SK-N-SH (cell line): ENCODE measurements around the gene ADGRF5. TPM values are rescaled to one million over a fixed set of nuclear protein-coding genes. Genes with fewer than 3 reads are reported as not detected.

Experiments used
- CTCF ChIA-PET: fragments of 300-600, 350-600 bp; formaldehyde crosslinking; extraction: SDS; loops from one replicate; lab custom pipeline; 2021; lab: Yijun Ruan, JAX
- POLR2A ChIA-PET: fragments of 350-600 bp; sonication (Branson Sonifier 250); formaldehyde crosslinking; extraction: SDS; loops from one replicate; lab custom pipeline; 2020; ENCODE audit warnings: antibody characterized with exemption, inconsistent platforms; lab: Yijun Ruan, JAX
- DNase-seq: peaks from one replicate; pipeline ENCODE4 v3.0.0; 2012
- H2AFZ ChIP-seq: fragments of 200-600 bp; sonication (generic); 2 replicates; pipeline ENCODE4 v1.8.1; 2016; ENCODE audit warnings: antibody characterized with exemption, mild to moderate bottlenecking, low read depth
- H3F3A ChIP-seq: fragments of 200-600 bp; sonication (generic); replicated peaks from 2 replicates; pipeline ENCODE3; 2016; ENCODE audit warnings: antibody characterized with exemption, mild to moderate bottlenecking; ENCODE audit not compliant: insufficient read depth
- H3K27ac ChIP-seq, 2 experiments: fragments of 200-500 bp in 1 of 2; fragments of 200-600 bp in 1 of 2; sonication (Bioruptor generic) in 1 of 2; sonication (generic), shearing (Covaris generic) in 1 of 2; 2 replicates each; pipeline versions ENCODE4 v1.5.1 to v1.6.1; 2014 to 2016; ENCODE audit warnings: low read depth in 2 of 2, inconsistent platforms in 1 of 2, low read length in 1 of 2, mild to moderate bottlenecking in 1 of 2, mixed read lengths in 1 of 2
- H3K27me3 ChIP-seq: fragments of 200-600 bp; sonication (generic), shearing (Covaris generic); 2 replicates; pipeline ENCODE4 v1.6.1; 2016; ENCODE audit warnings: mixed run types; ENCODE audit not compliant: insufficient read depth
- H3K36me3 ChIP-seq, 2 experiments: fragments of 200-500 bp in 1 of 2; fragments of 200-600 bp in 1 of 2; sonication (Bioruptor generic) in 1 of 2; sonication (generic) in 1 of 2; replicated peaks in 1 of 2; 2 replicates each; pipeline versions ENCODE3 to v1.5.1; 2014 to 2016; ENCODE audit warnings: low read length in 1 of 2, mild to moderate bottlenecking in 1 of 2; ENCODE audit not compliant: insufficient read depth in 2 of 2, control insufficient read depth in 1 of 2
- H3K4me1 ChIP-seq, 2 experiments: fragments of 200-500 bp in 1 of 2; fragments of 200-600 bp in 1 of 2; sonication (Bioruptor generic) in 1 of 2; sonication (generic), shearing (Covaris generic) in 1 of 2; 2 replicates each; pipeline versions ENCODE4 v1.5.1 to v1.6.1; 2014 to 2016; ENCODE audit warnings: low read depth in 1 of 2, low read length in 1 of 2, mixed run types in 1 of 2; ENCODE audit not compliant: insufficient read depth in 2 of 2, control insufficient read depth in 1 of 2
- H3K4me2 ChIP-seq: fragments of 200-600 bp; sonication (generic), shearing (Covaris generic); 2 replicates; pipeline ENCODE4 v1.6.1; 2017; ENCODE audit warnings: mixed run types
- H3K4me3 ChIP-seq, 2 experiments: fragments of 200-500 bp in 1 of 2; fragments of 200-600 bp in 1 of 2; sonication (Bioruptor generic) in 1 of 2; sonication (generic), shearing (Covaris generic) in 1 of 2; 2 replicates each; pipeline versions ENCODE4 v1.5.1 to v1.8.1; 2014 to 2016; ENCODE audit warnings: low read depth in 2 of 2, inconsistent platforms in 1 of 2, low read length in 1 of 2, mild to moderate bottlenecking in 1 of 2, mixed read lengths in 1 of 2, moderate library complexity in 1 of 2
- H3K79me2 ChIP-seq: fragments of 200-600 bp; sonication (generic); 2 replicates; pipeline ENCODE4 v1.8.1; 2017; ENCODE audit warnings: mild to moderate bottlenecking; ENCODE audit not compliant: insufficient read depth
- H3K9ac ChIP-seq: fragments of 200-600 bp; sonication (generic); 2 replicates; pipeline ENCODE4 v1.6.1; 2017; ENCODE audit warnings: mixed run types
- H3K9me2 ChIP-seq: fragments of 200-600 bp; sonication (generic); 2 replicates; pipeline ENCODE4 v1.6.1; 2017; ENCODE audit warnings: mixed run types
- H3K9me3 ChIP-seq: fragments of 200-600 bp; sonication (generic); 2 replicates; pipeline ENCODE4 v1.6.1; 2017; ENCODE audit warnings: mixed run types, mild to moderate bottlenecking, moderate library complexity
- H4K20me1 ChIP-seq: fragments of 200-600 bp; sonication (generic); 2 replicates; pipeline ENCODE4 v1.6.1; 2017; ENCODE audit warnings: mild to moderate bottlenecking, mixed run types; ENCODE audit not compliant: insufficient read depth
- CHD2 ChIP-seq: fragments of 150-350 bp; IDR thresholded peaks from 2 replicates; pipeline ENCODE4 v1.6.1; 2018; ENCODE audit warnings: low read length; ENCODE audit not compliant: partially characterized antibody
- ELF1 ChIP-seq: IDR thresholded peaks from 2 replicates; pipeline ENCODE4 v1.4.0; 2012
- EP300 ChIP-seq, 2 experiments: IDR thresholded peaks; 2 replicates each; pipeline versions ENCODE4 v1.4.0 to v1.6.1; 2012; ENCODE audit warnings: borderline replicate concordance in 1 of 2, low read depth in 1 of 2, low read length in 1 of 2
- FOSL2 ChIP-seq: IDR thresholded peaks from 2 replicates; pipeline ENCODE4 v1.4.0; 2012; ENCODE audit warnings: low read depth, mild to moderate bottlenecking, moderate library complexity, borderline replicate concordance
- FOXJ3 ChIP-seq: sonication (generic); formaldehyde crosslinking; IDR thresholded peaks from 2 replicates; pipeline ENCODE4 v1.5.1; 2020; ENCODE audit warnings: mild to moderate bottlenecking, missing genetic modification reagents
- FOXM1 ChIP-seq: IDR thresholded peaks from 2 replicates; pipeline ENCODE4 v1.4.0; 2012; ENCODE audit warnings: low read depth, mild to moderate bottlenecking
- GATA2 ChIP-seq: sonication (generic); formaldehyde crosslinking; IDR thresholded peaks from 2 replicates; pipeline ENCODE4 v1.5.0; 2020; ENCODE audit warnings: mild to moderate bottlenecking, missing genetic modification reagents
- IRF3 ChIP-seq: fragments of 150-350 bp; IDR thresholded peaks from 2 replicates; pipeline ENCODE4 v1.6.1; 2016; ENCODE audit warnings: mild to moderate bottlenecking, low read depth, low read length
- JUND ChIP-seq: IDR thresholded peaks from 2 replicates; pipeline ENCODE4 v1.4.0; 2012
- MXI1 ChIP-seq: IDR thresholded peaks from 2 replicates; pipeline ENCODE4 v1.6.1; 2012; ENCODE audit warnings: mild to moderate bottlenecking, low read depth, low read length, improper control_type of control experiment
- PBX3 ChIP-seq: IDR thresholded peaks from 2 replicates; pipeline ENCODE4; 2012
- RAD21 ChIP-seq: IDR thresholded peaks from 2 replicates; pipeline ENCODE4 v1.6.1; 2012; ENCODE audit warnings: mild to moderate bottlenecking, low read length
- RXRA ChIP-seq: IDR thresholded peaks from 2 replicates; pipeline ENCODE4 v1.4.0; 2012; ENCODE audit warnings: low read depth, mild to moderate bottlenecking, borderline replicate concordance
- SIN3A ChIP-seq: IDR thresholded peaks from 2 replicates; pipeline ENCODE4 v1.6.1; 2012; ENCODE audit warnings: low read depth, mild to moderate bottlenecking, low read length, moderate library complexity, borderline replicate concordance
- SMC3 ChIP-seq: IDR thresholded peaks from 2 replicates; pipeline ENCODE4 v1.6.1; 2012; ENCODE audit warnings: low read depth, low read length, improper control_type of control experiment
- ZBTB33 ChIP-seq: IDR thresholded peaks from 2 replicates; pipeline ENCODE4 v1.4.0; 2012; ENCODE audit warnings: low read depth, borderline replicate concordance
- polyA plus RNA-seq, 3 experiments: library from polyadenylated mRNA; depleted of rRNA; stranded (reverse); fragments of >200 nt; gene quantifications; 2 replicates each; pipeline ENCODE4 v1.2.3, GENCODE V29; 2012
- TF ChIP-seq, protein P1 (sequence below): IDR thresholded peaks from 2 replicates; pipeline ENCODE4 v1.4.0; 2012; ENCODE audit warnings: low read depth, borderline replicate concordance
- TF ChIP-seq, protein P2 (sequence below): fragments of 200-600 bp; sonication (generic); IDR thresholded peaks from 2 replicates; pipeline ENCODE4 v1.6.1; 2017; ENCODE audit warnings: antibody characterized with exemption, mild to moderate bottlenecking, moderate library complexity

Gene ADGRF5
- polyA plus RNA-seq, 1 of the 3 experiments (the other 2 are of a cell fraction): 0.02 TPM

GRCh38 chr6:46969206-46969605 is 47.5 kb upstream of the ADGRF5 start (continued):
- TF ChIP-seq FOSL2 (no peak), ELF1 (no peak), CHD2 (no peak)

DNA sequence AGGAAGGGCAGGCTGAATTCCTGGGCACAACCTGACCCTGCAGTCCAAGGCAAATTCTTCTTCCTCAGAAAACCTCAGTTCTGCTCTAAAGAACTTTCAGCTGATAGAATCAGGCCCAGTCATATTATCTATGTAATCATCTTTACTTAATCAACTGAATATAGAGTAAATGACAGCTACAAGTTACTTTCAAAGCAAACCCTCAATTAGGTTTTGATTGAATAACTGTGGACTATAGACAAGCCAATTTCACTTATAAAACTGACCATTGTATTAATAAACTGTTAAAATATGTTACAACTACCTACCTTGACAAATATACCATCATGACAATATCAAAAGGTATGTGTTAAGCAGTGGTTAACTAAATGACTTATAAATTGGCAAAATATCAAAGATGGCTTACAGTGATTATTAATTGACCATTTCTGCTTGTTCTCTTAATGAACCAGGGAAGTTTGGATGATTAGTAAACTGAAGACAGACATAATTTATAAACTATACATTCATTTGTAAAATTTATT is 46.1 kb upstream of the ADGRF5 start:
- no peaks in the 10 kb centered on the region for H3K36me3 ChIP-seq
- H3K79me2 ChIP-seq: no peaks in the 10 kb centered on the region
- ChIA-PET POLR2A (no interaction called here), CTCF (no interaction called here)
- no peak for DNase-seq
- H3K4me2 ChIP-seq: no peak overlapping the region
- H3K4me3 ChIP-seq: no peak overlapping the region
- no peaks in the 10 kb centered on the region for H3K9me3 ChIP-seq
- no peaks in the 10 kb centered on the region for H3K4me1 ChIP-seq
- H3K9me2 ChIP-seq: no peaks in the 10 kb centered on the region
- no peaks in the 10 kb centered on the region for H4K20me1 ChIP-seq
- H3F3A ChIP-seq: no peaks in the 10 kb centered on the region
- H3K27ac ChIP-seq: no peak overlapping the region
- H3K27me3 ChIP-seq: no peaks in the 10 kb centered on the region
- H2AFZ ChIP-seq: no peak overlapping the region
- TF ChIP-seq FOXJ3 (no peak), CHD2 (no peak), JUND (no peak), GATA2 (CRISPR knock-in tag) (no peak), MXI1 (no peak), ZBTB33 (no peak), FOSL2 (no peak), RAD21 (no peak), FOXM1 (no peak), SIN3A (no peak), EP300 (IDR thresholded peaks at IDR 0.05; ENCODE audit: borderline replicate concordance in 1 of 2, low read depth in 1 of 2, low read length in 1 of 2) (no peak), PBX3 (no peak), IRF3 (no peak), RXRA (no peak), SMC3 (no peak)
- TF ChIP-seq, protein P1, sequence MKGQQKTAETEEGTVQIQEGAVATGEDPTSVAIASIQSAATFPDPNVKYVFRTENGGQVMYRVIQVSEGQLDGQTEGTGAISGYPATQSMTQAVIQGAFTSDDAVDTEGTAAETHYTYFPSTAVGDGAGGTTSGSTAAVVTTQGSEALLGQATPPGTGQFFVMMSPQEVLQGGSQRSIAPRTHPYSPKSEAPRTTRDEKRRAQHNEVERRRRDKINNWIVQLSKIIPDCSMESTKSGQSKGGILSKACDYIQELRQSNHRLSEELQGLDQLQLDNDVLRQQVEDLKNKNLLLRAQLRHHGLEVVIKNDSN: no peak
- TF ChIP-seq, protein P2, sequence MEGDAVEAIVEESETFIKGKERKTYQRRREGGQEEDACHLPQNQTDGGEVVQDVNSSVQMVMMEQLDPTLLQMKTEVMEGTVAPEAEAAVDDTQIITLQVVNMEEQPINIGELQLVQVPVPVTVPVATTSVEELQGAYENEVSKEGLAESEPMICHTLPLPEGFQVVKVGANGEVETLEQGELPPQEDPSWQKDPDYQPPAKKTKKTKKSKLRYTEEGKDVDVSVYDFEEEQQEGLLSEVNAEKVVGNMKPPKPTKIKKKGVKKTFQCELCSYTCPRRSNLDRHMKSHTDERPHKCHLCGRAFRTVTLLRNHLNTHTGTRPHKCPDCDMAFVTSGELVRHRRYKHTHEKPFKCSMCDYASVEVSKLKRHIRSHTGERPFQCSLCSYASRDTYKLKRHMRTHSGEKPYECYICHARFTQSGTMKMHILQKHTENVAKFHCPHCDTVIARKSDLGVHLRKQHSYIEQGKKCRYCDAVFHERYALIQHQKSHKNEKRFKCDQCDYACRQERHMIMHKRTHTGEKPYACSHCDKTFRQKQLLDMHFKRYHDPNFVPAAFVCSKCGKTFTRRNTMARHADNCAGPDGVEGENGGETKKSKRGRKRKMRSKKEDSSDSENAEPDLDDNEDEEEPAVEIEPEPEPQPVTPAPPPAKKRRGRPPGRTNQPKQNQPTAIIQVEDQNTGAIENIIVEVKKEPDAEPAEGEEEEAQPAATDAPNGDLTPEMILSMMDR: no peak
- TF ChIP-seq, all 33 proteins: peak for 0
- no peak overlapping the region for H3K9ac ChIP-seq
